ENCODE data around the gene CLIP1. TPM values are rescaled to one million over a fixed set of nuclear protein-coding genes. Genes with fewer than 3 reads are reported as not detected.
"Not testable (repeated sequence)": the region's sequence is repeated elsewhere in the genome, so short reads cannot be mapped to it uniquely, and the experiment has no call there.

CLIP1 gene
- total RNA-seq, 1 experiment from 2014 or later: 42.9 TPM

DNA sequence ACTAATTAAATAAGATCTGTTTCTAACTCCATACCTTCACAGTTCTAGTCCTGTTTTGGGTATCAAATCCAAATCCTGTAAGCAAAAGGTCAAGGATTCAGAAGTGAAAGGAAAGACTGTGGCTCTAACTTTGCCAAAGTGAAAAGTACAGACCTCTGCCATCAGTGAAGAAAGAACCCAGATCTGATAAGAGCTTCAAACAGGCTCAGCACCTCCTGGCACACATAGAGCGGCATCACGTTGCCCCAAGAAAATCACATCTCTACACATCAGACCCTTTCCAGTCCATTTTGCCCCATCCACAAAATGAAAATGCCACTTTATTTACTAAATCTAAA lies 23.2 kb downstream of the CLIP1 start:
- TF ChIP-seq SIN3A (IDR thresholded peaks at IDR 0.05; ENCODE audit: low read depth) (no peak), EZH2phosphoT487 (IDR thresholded peaks at IDR 0.05; ENCODE audit: borderline replicate concordance) (no peak), POLR2A (IDR thresholded peaks at IDR 0.05; ENCODE audit: borderline replicate concordance, extremely low read depth, insufficient read depth, insufficient read length) (no peak), ELF1 (IDR thresholded peaks at IDR 0.05; ENCODE audit: borderline replicate concordance, low read depth) (no peak), TCF7L2 (IDR thresholded peaks at IDR 0.05; ENCODE audit: borderline replicate concordance, extremely low read depth, insufficient read depth, insufficient read length) (no peak), ATF3 (IDR thresholded peaks at IDR 0.05) (no peak), JUND (IDR thresholded peaks at IDR 0.05) (no peak), CTCF (IDR thresholded peaks at IDR 0.05 in 2 of 3, conservative IDR thresholded peaks at IDR 0.05 in 1 of 3; ENCODE audit: borderline replicate concordance in 1 of 3, insufficient read depth in 1 of 3, low read depth in 2 of 3, low read length in 2 of 3) (no peak), RAD21 (IDR thresholded peaks at IDR 0.05; ENCODE audit: low read depth) (no peak), POLR2AphosphoS5 (IDR thresholded peaks at IDR 0.05; ENCODE audit: low read depth, low read length) (no peak)
- intact Hi-C loops (cut with micrococcal nuclease): loop anchor here (1.0 kb wide), 1 partner anchor 72 kb away; no protein-coding TSS in a partner anchor
- ChIA-PET POLR2A (interaction anchor here (0.7 to 2.9 kb wide), 14 partner anchors 11 to 127 kb away, joined by 3 to 22 read pairs (median 5); partner anchors contain the start of genes CLIP1, KNTC1, RSRC2 and ZCCHC8), CTCF (interaction anchor here (0.7 to 4.6 kb wide), 11 partner anchors 9 to 151 kb away, joined by 3 to 112 read pairs (median 4); partner anchors contain the start of genes CLIP1 and ZCCHC8), RAD21 (ENCODE audit: low non-redundant PET in 1 of 2, low total read pairs in 2 of 2, uncharacterized antibody in 2 of 2, unreplicated experiment in 2 of 2) (interaction anchor here (0.7 to 2.5 kb wide), 5 partner anchors 24 to 150 kb away, joined by 3 to 17 read pairs (median 5); partner anchors contain the start of gene ZCCHC8 (in 1 of the 2))
- H3K27ac ChIP-seq (ENCODE audit: low read depth, low read length): peak overlapping the region; percentile 91
- H3K9ac ChIP-seq (ENCODE audit: low read length): peak overlapping the region; percentile 80
- no peaks in the 10 kb centered on the region for H4K20me1 ChIP-seq (ENCODE audit: insufficient read depth)
- H3K4me1 ChIP-seq (ENCODE audit: control insufficient read depth in 1 of 2, insufficient read depth in 2 of 2, low read length in 2 of 2): peaks cover 36 to 64% of the 10 kb centered on the region in 2 experiments
- H2AFZ ChIP-seq (ENCODE audit: low read depth, low read length, poor library complexity, severe bottlenecking): no peak overlapping the region
- H3K9me2 ChIP-seq (ENCODE audit: insufficient read depth): no peaks in the 10 kb centered on the region
- peak overlapping the region in 1 of 2 experiments; percentile 53; a peak in 3 of 4 replicates for H3K4me3 ChIP-seq (replicated peaks in 1 of 2; ENCODE audit: low read depth in 1 of 2, low read length in 2 of 2)
- BruUV-seq (replicated peaks): no TSS peak
- H3K27me3 ChIP-seq (ENCODE audit: insufficient read depth, low read length): no peaks in the 10 kb centered on the region
- ATAC-seq: peak; percentile 5
- DNase-seq (ENCODE audit: low read depth, low spot score): no peak
- no peaks in the 10 kb centered on the region for H3K36me3 ChIP-seq (ENCODE audit: control insufficient read depth in 1 of 2, insufficient read depth in 2 of 2, low read length in 2 of 2)
- peak overlapping the region; percentile 91 for H3K4me2 ChIP-seq (ENCODE audit: low read length)
- no peaks in the 10 kb centered on the region for H3K9me3 ChIP-seq (ENCODE audit: control insufficient read depth in 1 of 2, insufficient read depth in 1 of 2, low read depth in 1 of 2, low read length in 2 of 2)
- peaks cover 71% of the 10 kb centered on the region for H3K79me2 ChIP-seq (ENCODE audit: insufficient read depth, low read length)

DNA sequence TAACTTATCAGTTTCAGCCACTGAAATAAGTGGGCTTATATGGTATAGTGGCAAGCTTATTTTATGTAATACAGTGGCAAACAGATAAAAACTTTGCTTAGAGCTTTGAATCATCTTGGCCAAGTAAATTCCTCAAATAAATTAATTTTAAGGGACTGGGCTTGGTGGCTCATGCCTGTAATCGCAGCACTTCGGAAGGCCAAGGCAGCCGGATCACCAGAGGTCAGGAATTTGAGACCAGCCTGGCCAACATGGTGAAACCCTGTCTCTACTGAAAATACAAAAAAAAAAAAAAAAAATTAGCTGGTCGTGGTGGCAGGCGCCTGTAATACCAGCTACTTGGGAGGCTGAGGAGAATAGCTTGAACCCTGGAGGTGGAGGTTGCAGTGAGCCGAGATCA lies 24.5 kb downstream of the CLIP1 start:
- BruUV-seq (replicated peaks); ATAC-seq; H3K9me3 ChIP-seq (ENCODE audit: control insufficient read depth in 1 of 2, insufficient read depth in 1 of 2, low read depth in 1 of 2, low read length in 2 of 2); H3K27ac ChIP-seq (ENCODE audit: low read depth, low read length); H3K27me3 ChIP-seq (ENCODE audit: insufficient read depth, low read length); DNase-seq (ENCODE audit: low read depth, low spot score); RAD21 ChIA-PET (ENCODE audit: low non-redundant PET in 1 of 2, low total read pairs in 2 of 2, uncharacterized antibody in 2 of 2, unreplicated experiment in 2 of 2); intact Hi-C loops (cut with micrococcal nuclease); H3K4me3 ChIP-seq (replicated peaks in 1 of 2; ENCODE audit: low read depth in 1 of 2, low read length in 2 of 2); H3K36me3 ChIP-seq (ENCODE audit: control insufficient read depth in 1 of 2, insufficient read depth in 2 of 2, low read length in 2 of 2); H3K9me2 ChIP-seq (ENCODE audit: insufficient read depth); H4K20me1 ChIP-seq (ENCODE audit: insufficient read depth); H2AFZ ChIP-seq (ENCODE audit: low read depth, low read length, poor library complexity, severe bottlenecking); H3K4me2 ChIP-seq (ENCODE audit: low read length); H3K9ac ChIP-seq (ENCODE audit: low read length): not testable (repeated sequence)
- Histone ChIP-seq H3K79me2 (ENCODE audit: insufficient read depth, low read length) (peaks cover 65% of the 10 kb centered on the region), H3K4me1 (ENCODE audit: control insufficient read depth in 1 of 2, insufficient read depth in 2 of 2, low read length in 2 of 2) (peaks cover 36 to 57% of the 10 kb centered on the region in 2 experiments)
- CTCF ChIA-PET: interaction anchor here (4.6 kb wide), 1 partner anchor 74 kb away, joined by 112 read pairs; no protein-coding TSS in a partner anchor
- POLR2A ChIA-PET: interaction anchor here (2.9 kb wide), 1 partner anchor 26 kb away, joined by 21 read pairs; the partner anchor contains the start of gene CLIP1

Measured in HCT116 (cell line).